Measurements from ENCODE around the gene ACVR1C. TPM values are rescaled to one million over a fixed set of nuclear protein-coding genes. Genes with fewer than 3 reads are reported as not detected.
A peak's percentile ranks its signal among the peaks of the same experiment; 100 is the strongest.

Gene ACVR1C
- total RNA-seq, 4 donors from 2014 or later, result 0.23 to 1.2 (median 0.67) TPM

GRCh38 chr2:157657858-157658257 lies 29.2 kb upstream of the ACVR1C start:
- no peak for DNase-seq (ENCODE audit: low spot score in 2 of 2)
- intact Hi-C loops (cut with DNase I; ENCODE audit: low total_unique reads), result no loop called here
- 78 to 81% methylated on average over 1 of the region's 1 CpG for WGBS, 2 donors
- H3K4me3 ChIP-seq (ENCODE audit: low read depth, poor library complexity, severe bottlenecking), result no peak overlapping the region
- TF ChIP-seq CTCF (IDR thresholded peaks at IDR 0.05) (no peak), POLR2A (IDR thresholded peaks at IDR 0.05) (no peak)

DNA sequence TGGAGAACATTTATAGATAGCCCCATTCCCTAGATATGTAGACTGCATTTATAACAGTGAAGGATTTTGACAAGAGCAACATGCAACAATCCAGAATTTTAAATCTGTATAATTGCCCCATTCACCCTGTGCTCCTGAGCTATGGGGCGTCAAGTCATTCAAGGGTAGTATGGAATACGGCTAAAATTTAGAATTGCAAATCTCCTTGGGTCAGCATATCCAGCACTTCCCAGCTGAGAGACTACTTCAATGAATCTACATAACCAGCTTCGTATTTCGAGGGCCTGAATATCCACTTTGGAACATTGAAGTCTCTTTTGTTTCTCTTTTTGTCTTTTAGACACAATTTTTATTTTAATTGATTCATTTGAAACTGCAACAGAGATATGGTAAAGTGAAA lies 28.4 kb upstream of the ACVR1C start:
- no peak for TF ChIP-seq CTCF (IDR thresholded peaks at IDR 0.05)
- TF ChIP-seq POLR2A (IDR thresholded peaks at IDR 0.05), result no peak
- intact Hi-C loops (cut with DNase I; ENCODE audit: low total_unique reads), result no loop called here
- 89% methylated on average over 4 of the region's 4 CpGs for WGBS, 2 donors
- no peak for DNase-seq (ENCODE audit: low spot score in 2 of 2)
- H3K4me3 ChIP-seq (ENCODE audit: low read depth, poor library complexity, severe bottlenecking), result no peak overlapping the region

DNA sequence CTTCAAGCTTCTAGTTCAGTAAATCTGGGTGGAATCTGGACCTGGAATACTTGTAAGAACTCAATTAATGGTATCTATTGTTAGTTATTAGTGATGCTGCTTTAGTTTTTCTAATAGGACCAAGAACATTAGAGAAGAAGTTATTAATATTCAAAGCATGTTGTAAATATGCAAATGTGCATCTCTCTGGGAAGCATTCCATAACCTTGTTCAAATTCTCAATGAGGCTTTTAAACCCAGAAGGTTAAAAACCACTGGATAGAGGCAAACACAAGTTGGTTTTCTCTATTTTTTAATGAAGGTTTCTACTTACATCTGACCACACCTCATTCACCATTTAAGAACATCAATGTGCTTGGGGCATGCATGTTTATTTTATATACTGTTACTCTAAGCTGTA lies 16.1 kb upstream of the ACVR1C start:
- no peak for TF ChIP-seq POLR2A (IDR thresholded peaks at IDR 0.05)
- no peak for TF ChIP-seq CTCF (IDR thresholded peaks at IDR 0.05)
- H3K4me3 ChIP-seq (ENCODE audit: low read depth, poor library complexity, severe bottlenecking), result no peak overlapping the region
- intact Hi-C loops (cut with DNase I; ENCODE audit: low total_unique reads), result no loop called here

GRCh38 chr2:157631861-157632260 lies 3.2 kb upstream of the ACVR1C start:
- TF ChIP-seq POLR2A (IDR thresholded peaks at IDR 0.05) (no peak), CTCF (IDR thresholded peaks at IDR 0.05) (no peak)
- DNase-seq (ENCODE audit: low spot score in 2 of 2), result no peak
- intact Hi-C loops (cut with DNase I; ENCODE audit: low total_unique reads), result no loop called here
- 74 to 77% methylated on average over 2 of the region's 2 CpGs for WGBS, 2 donors
- no peak overlapping the region for H3K4me3 ChIP-seq (ENCODE audit: low read depth, poor library complexity, severe bottlenecking)

More for the DNA sequence above, 16.1 kb upstream of the ACVR1C start:
- no peak for DNase-seq (ENCODE audit: low spot score in 2 of 2)

- DNase-seq (ENCODE audit: low spot score in 2 of 2), result no peak
- TF ChIP-seq CTCF (IDR thresholded peaks at IDR 0.05) (no peak), POLR2A (IDR thresholded peaks at IDR 0.05) (no peak)
- 4 to 6% methylated on average over 31 of the region's 31 CpGs for WGBS, 2 donors
- intact Hi-C loops (cut with DNase I; ENCODE audit: low total_unique reads), result no loop called here
- peak overlapping the region; percentile 38 for H3K4me3 ChIP-seq (ENCODE audit: low read depth, poor library complexity, severe bottlenecking)
These were observed 829 bp downstream of the ACVR1C start for GRCh38 chr2:157627594-157628476.

DNA sequence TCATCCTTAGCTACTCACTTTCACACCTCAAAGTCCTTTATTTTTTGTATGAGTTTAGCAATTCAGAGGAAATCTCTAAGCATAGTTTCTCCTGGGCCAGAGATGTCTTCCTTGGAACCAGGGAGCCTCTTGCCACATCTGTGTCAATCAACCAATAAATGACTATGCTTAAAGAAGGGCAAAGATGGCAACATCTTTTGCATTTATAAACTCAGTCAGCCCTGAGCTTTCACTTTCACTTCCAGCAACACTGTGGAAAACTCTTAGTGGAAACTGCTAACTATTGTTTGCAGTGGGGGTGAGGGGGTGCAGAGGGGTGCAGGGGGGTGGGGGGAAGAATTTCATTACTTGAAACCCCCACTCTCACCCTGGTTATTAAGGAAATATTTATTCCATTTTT lies 3.4 kb downstream of the ACVR1C start:
- no peak for DNase-seq (ENCODE audit: low spot score in 2 of 2)
- TF ChIP-seq POLR2A (IDR thresholded peaks at IDR 0.05), result no peak
- no peak for TF ChIP-seq CTCF (IDR thresholded peaks at IDR 0.05)
- no peak overlapping the region for H3K4me3 ChIP-seq (ENCODE audit: low read depth, poor library complexity, severe bottlenecking)
- intact Hi-C loops (cut with DNase I; ENCODE audit: low total_unique reads), result no loop called here
